Epidermal melanocyte (primary cell): ENCODE measurements around the gene CTNNBIP1.
"Not testable (repeated sequence)": the region's sequence is repeated elsewhere in the genome, so short reads cannot be mapped to it uniquely, and the experiment has no call there.

Experiments used
- DNase-seq: peaks from one replicate; pipeline ENCODE4 v3.0.0; 2011; ENCODE audit warnings: low spot score; ENCODE audit not compliant: insufficient read length

The CTNNBIP1 gene

DNA sequence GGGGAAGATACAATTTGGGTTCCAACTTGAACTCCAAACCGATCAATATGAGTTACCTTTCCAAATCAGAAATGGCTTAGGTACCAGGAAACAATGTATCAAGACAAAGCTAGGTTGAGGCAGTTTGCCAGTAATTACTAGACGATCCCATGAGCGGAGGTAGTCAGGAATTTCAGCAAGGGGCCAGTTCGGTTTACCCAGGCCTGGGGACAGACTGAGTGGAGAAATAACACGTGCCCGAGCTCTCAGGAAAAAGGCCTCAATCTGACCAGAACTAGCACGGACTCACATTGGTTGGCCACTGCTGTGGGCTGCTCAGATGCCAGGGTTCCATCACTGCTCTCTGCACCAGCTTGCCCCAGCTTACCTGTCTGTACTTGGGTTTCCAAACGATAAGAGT, 101.6 kb downstream of the CTNNBIP1 start:
- no peak for DNase-seq

DNA sequence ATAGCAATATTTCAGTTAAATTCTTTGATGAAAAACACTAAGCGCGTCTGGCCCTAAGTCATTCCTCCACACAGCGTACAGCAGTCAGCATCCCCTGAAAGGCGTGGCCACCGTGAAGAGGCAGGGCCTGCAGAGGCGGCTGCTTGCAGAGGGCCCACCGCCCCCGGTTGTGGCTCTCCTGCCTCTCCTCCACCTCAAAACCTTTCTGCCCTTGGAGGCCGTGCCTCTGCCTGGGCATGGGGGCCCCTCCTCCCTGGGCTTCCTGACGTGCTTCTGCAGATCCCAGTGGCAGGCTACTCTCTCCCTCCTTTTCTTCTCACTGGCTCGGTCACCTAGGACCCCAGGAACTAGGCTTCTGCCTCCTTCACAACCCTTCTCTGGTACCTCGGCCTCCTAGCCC, 102.5 kb downstream of the CTNNBIP1 start:
- no peak for DNase-seq

DNA sequence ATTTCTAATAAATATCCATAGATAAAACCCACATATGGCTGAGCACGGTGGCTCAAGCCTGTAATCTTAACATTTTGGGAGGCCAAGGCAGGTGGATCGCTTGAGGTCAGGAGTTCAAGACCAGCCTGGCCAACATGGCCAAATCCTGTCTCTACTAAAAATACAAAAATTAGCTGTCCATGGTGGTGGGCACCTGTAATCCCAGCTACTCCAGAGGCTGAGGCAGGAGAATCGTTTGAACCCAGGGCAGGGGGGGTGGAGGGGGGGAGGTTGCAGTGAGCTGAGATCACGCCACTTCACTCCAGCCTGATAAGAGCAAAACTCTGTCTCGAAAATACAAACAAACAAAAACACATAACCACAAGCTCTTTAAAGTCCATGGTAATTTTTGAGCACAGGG, 104.1 kb downstream of the CTNNBIP1 start:
- DNase-seq: not testable (repeated sequence)

DNA sequence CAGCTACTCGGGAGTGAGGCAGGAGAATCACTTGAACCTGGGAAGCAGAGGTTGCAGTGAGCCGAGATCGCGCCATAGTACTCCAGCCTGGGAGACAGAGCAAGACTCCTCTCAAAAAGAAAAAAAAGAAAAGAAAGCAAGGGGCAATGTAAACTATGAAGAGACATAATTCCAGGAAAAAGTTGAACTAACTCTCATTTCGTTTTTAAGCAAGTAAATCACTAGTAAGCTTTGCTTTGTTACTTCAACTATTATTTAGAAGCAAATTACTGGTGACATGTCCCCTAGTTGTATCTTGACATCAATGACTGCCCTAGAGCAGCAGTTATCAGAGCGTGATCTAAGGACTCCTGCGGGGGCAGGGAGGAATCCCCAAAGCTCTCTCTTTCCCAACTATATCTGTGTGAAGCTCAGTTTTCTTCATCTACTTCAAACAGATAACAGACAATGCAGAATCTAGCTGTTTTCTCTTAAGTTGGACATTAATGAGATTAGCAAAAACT, 105.0 kb downstream of the CTNNBIP1 start:
- DNase-seq: no peak

DNA sequence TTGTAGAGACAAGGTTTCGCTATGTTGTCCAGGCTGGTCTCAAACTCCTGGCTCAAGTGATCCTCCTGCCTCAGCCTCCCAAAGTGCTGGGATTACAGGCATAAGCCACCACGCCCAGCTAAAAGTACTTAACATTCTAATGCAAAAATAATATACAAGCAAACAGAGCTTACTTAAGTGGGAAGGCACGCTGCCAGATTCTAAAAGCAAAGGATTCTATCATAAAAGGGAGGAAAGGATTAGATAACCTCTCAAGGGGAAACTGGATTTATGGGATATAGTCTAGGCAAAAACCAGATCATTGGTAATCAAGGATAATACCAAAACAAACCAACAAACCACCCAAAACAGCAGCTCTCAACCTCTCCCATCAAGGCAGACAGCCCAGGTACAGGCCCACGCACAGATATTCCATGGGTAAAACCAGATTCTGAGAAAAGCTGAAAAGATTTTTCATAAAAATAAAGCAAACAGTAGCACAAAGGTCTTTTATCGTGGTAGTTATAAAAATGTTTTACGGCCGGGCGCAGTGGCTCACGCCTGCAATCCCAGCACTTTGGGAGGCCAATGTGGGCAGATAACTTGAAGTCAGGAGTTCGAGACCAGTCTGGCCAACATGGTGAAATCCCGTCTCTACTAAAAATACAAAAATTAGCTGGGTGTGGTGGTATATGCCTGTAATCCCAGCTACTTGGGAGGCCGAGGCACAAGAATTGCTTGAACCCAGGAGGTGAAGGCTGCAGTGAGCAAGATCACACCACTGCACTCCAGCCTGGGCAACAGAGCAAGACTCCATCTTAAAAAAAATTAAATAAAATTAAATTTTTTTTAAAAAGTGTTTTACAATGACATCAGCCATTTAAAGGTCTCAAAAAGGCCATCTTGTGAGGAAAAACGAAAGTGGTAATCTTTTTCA, 106.8 kb downstream of the CTNNBIP1 start:
- DNase-seq: not testable (repeated sequence)

DNA sequence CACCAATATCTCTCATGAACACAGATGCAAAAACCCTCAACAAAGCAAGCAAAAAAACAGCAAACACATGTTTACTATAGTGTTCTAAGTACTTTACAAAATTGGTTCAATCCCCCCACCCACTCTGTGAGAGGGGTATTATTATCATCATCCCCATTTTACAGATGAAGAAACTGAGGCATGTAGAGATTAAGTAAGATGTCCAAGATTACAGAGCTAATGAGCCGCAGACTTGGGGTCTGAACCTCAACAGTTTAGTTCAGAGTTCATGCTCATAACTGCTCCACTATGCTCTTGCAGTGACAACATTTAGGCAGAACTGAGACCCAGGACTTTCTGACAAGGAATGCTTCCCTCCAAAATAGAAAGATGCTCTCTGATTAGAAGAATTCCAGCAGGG, 108.2 kb downstream of the CTNNBIP1 start:
- no peak for DNase-seq
